A549 (cell line): ENCODE data around the gene SFR1.

Source experiments
- CBX8 ChIP-seq: fragments of 200-600 bp; sonication (generic); IDR thresholded peaks from 2 replicates; pipeline ENCODE4 v1.6.1; 2016
- CEBPB ChIP-seq, 2 experiments: fragments of >200 bp in 1 of 2; sonication (Bioruptor Twin) in 1 of 2; formaldehyde crosslinking in 1 of 2; IDR thresholded peaks; 2 replicates each; pipeline ENCODE4 v1.6.1; 2012 to 2016
- CTCF ChIP-seq: fragments of >200 bp; sonication (Bioruptor Twin); formaldehyde crosslinking; IDR thresholded peaks from 3 replicates; pipeline ENCODE4 v1.5.1; 2016
- EP300 ChIP-seq, 2 experiments: fragments of >200 bp; sonication (Bioruptor Twin); formaldehyde crosslinking; IDR thresholded peaks; 2 replicates in 1 of 2; 3 replicates in 1 of 2; pipeline ENCODE4 v1.6.1; 2016 to 2017
- JUN ChIP-seq, 2 experiments: fragments of >200 bp; sonication (Bioruptor Twin); formaldehyde crosslinking; IDR thresholded peaks; 2 replicates in 1 of 2; 3 replicates in 1 of 2; pipeline ENCODE4 v1.6.1; 2016 to 2017
- MAX ChIP-seq: IDR thresholded peaks from 2 replicates; pipeline ENCODE4 v1.6.1; 2012
- MYC ChIP-seq: IDR thresholded peaks from 2 replicates; pipeline ENCODE4 v1.6.1; 2012; ENCODE audit warnings: mild to moderate bottlenecking, inconsistent platforms, low read length, improper control_type of control experiment, borderline replicate concordance
- POLR2A ChIP-seq: IDR thresholded peaks from 2 replicates; pipeline ENCODE4 v1.6.1; 2012; ENCODE audit warnings: mild to moderate bottlenecking, low read length
- RAD21 ChIP-seq, 2 experiments: fragments of >200 bp in 1 of 2; sonication (Bioruptor Twin) in 1 of 2; formaldehyde crosslinking in 1 of 2; IDR thresholded peaks in 1 of 2; conservative IDR thresholded peaks in 1 of 2; 2 replicates in 1 of 2; 3 replicates in 1 of 2; pipeline ENCODE4 v1.6.1; 2012 to 2018; ENCODE audit warnings: inconsistent platforms in 1 of 2
- RCOR1 ChIP-seq: fragments of 150-350 bp; IDR thresholded peaks from 2 replicates; pipeline ENCODE4 v1.6.1; 2014; ENCODE audit warnings: antibody characterized with exemption, low read length, low read depth
- RFX5 ChIP-seq: fragments of 450-650 bp; IDR thresholded peaks from 2 replicates; pipeline ENCODE4 v1.7.1; 2014; ENCODE audit warnings: antibody characterized with exemption, mild to moderate bottlenecking, moderate library complexity
- USF2 ChIP-seq: fragments of 450-650 bp; IDR thresholded peaks from 2 replicates; pipeline ENCODE4 v1.6.1; 2014; ENCODE audit warnings: antibody characterized with exemption

GRCh38 chr10:104104418-104104817, 17.6 kb upstream of the SFR1 start:
- TF ChIP-seq RAD21 (conservative IDR thresholded peaks at IDR 0.05 in 1 of 2, IDR thresholded peaks at IDR 0.05 in 1 of 2) (no peak), CBX8 (no peak), CTCF (no peak), RCOR1 (no peak), EP300 (IDR thresholded peaks at IDR 0.05) (no peak), POLR2A (no peak), RFX5 (no peak), MAX (no peak), MYC (no peak), CEBPB (IDR thresholded peaks at IDR 0.05) (no peak), JUN (IDR thresholded peaks at IDR 0.05) (no peak), USF2 (no peak)
